Measurements from ENCODE around the gene EPHA4. TPM values are rescaled to one million over a fixed set of nuclear protein-coding genes. Genes with fewer than 3 reads are reported as not detected.

EPHA4 gene
- total and polyA plus RNA-seq, 2 of the 4 experiments (the other 2 are of a cell fraction), result 36.9 to 132 TPM

- Histone ChIP-seq H3K14ac (replicated peaks; ENCODE audit: low read depth, low read length) (no peak overlapping the region), H3K27me3 (ENCODE audit: control insufficient read depth, insufficient read depth, low read length) (no peaks in the 10 kb centered on the region), H3K9me3 (ENCODE audit: control insufficient read depth, insufficient read depth, low read length) (no peaks in the 10 kb centered on the region), H3K56ac (ENCODE audit: extremely low read depth, insufficient read depth, low read length) (no peak overlapping the region), H2BK120ac (ENCODE audit: low read depth, low read length) (no peak overlapping the region), H4K20me1 (ENCODE audit: insufficient read depth, low read length) (no peaks in the 10 kb centered on the region), H3K9ac (ENCODE audit: low read depth, low read length) (no peak overlapping the region), H3K23ac (ENCODE audit: low read depth, low read length) (no peak overlapping the region), H3K4me1 (ENCODE audit: control insufficient read depth, insufficient read depth, low read length) (peaks cover 3% of the 10 kb centered on the region; the same call in 1 of the 2 replicates), H3K9me1 (ENCODE audit: insufficient read depth, low read length) (no peaks in the 10 kb centered on the region), H2BK20ac (ENCODE audit: low read depth, low read length) (no peak overlapping the region), H4K5ac (ENCODE audit: low read depth, low read length) (no peak overlapping the region), H3K18ac (ENCODE audit: low read depth, low read length) (no peak overlapping the region), H2AK9ac (replicated peaks; ENCODE audit: low read depth, low read length, poor library complexity) (no peak overlapping the region), H3K27ac (ENCODE audit: insufficient read depth, low read length) (no peak overlapping the region), H3K36me3 (ENCODE audit: control insufficient read depth, insufficient read depth, low read length) (no peaks in the 10 kb centered on the region; the same call in 1 of the 2 replicates), H2BK5ac (ENCODE audit: low read depth, low read length, poor library complexity, severe bottlenecking) (no peak overlapping the region), H2BK15ac (ENCODE audit: low read depth, low read length) (no peak overlapping the region), H2AK5ac (ENCODE audit: low read depth, low read length) (no peak overlapping the region), H3K4ac (ENCODE audit: low read depth, low read length) (no peak overlapping the region), H4K91ac (ENCODE audit: insufficient read depth, low read depth, low read length) (no peak overlapping the region), H4K8ac (ENCODE audit: low read depth in 2 of 2, low read length in 2 of 2) (no peak overlapping the region), H3K79me1 (ENCODE audit: low read depth in 1 of 2, low read length in 2 of 2) (peaks cover 0 to 7% of the 10 kb centered on the region in 2 experiments; a peak in 1 of 4 replicates), H3K4me3 (ENCODE audit: insufficient read depth, low read depth, low read length) (no peak overlapping the region), H3K4me2 (ENCODE audit: low read depth, low read length) (no peak overlapping the region), H2AFZ (replicated peaks; ENCODE audit: low read length, poor library complexity) (no peak overlapping the region)
- dilution Hi-C loops (cut with HindIII; ENCODE audit: low sequenced_read_pairs, unreplicated experiment), result no loop called here
- ChIA-PET POLR2A (ENCODE audit: unreplicated experiment) (no interaction called here), CTCF (no interaction called here)
- TF ChIP-seq CHD1 (IDR thresholded peaks at IDR 0.05; ENCODE audit: low read depth, low read length) (no peak), BHLHE40 (IDR thresholded peaks at IDR 0.05; ENCODE audit: low read depth, low read length) (no peak), RCOR1 (IDR thresholded peaks at IDR 0.05; ENCODE audit: insufficient replicate concordance, low read length) (no peak), FOS (IDR thresholded peaks at IDR 0.05; ENCODE audit: low read depth, low read length) (no peak), NFE2L2 (IDR thresholded peaks at IDR 0.05; ENCODE audit: low read depth, low read length) (no peak), MAFK (IDR thresholded peaks at IDR 0.05; ENCODE audit: low read depth, low read length) (no peak), USF2 (IDR thresholded peaks at IDR 0.05; ENCODE audit: low read depth, low read length) (no peak), POLR2A (IDR thresholded peaks at IDR 0.05; ENCODE audit: low read depth, low read length) (no peak), MAZ (IDR thresholded peaks at IDR 0.05; ENCODE audit: borderline replicate concordance, low read depth, low read length) (no peak), RAD21 (IDR thresholded peaks at IDR 0.05; ENCODE audit: low read length) (no peak), RFX5 (IDR thresholded peaks at IDR 0.05; ENCODE audit: low read depth, low read length) (no peak), ELK1 (IDR thresholded peaks at IDR 0.05; ENCODE audit: borderline replicate concordance, low read depth, low read length) (no peak), MXI1 (IDR thresholded peaks at IDR 0.05; ENCODE audit: borderline replicate concordance, low read depth, low read length) (no peak), SMC3 (IDR thresholded peaks at IDR 0.05; ENCODE audit: low read depth, low read length) (no peak), CTCF (conservative IDR thresholded peaks at IDR 0.05; ENCODE audit: low read depth, low read length) (no peak), CEBPB (IDR thresholded peaks at IDR 0.05; ENCODE audit: low read depth, low read length) (no peak)
- intact Hi-C loops (cut with micrococcal nuclease), result loop anchor here (10.0 kb wide), 1 partner anchor 501 kb away; no protein-coding TSS in a partner anchor
- DNase-seq, result no peak
- ATAC-seq (ENCODE audit: low read depth), result no peak
- BruUV-seq (replicated peaks), result no TSS peak
- WGBS, 2 experiments (ENCODE audit: extremely low coverage in 2 of 2, insufficient read length in 1 of 2), result no CpG with 5 or more reads among the region's 3 CpGs
- in situ Hi-C loops (cut with MboI; ENCODE audit: low sequenced_read_pairs), result no loop called here
Observed at GRCh38 chr2:221463241-221463896, 108.7 kb downstream of the EPHA4 start.
